ENCODE measurements around the gene GJC1.

GRCh38 chr17:44840936-44841335 is 10.8 kb upstream of the GJC1 start:
- TF ChIP-seq TAF1 (IDR thresholded peaks at IDR 0.05; ENCODE audit: borderline replicate concordance, insufficient read depth, low read length) (no peak), FOXP2 (optimal IDR thresholded peaks at IDR 0.05; ENCODE audit: borderline replicate concordance, extremely low read depth, extremely low read length, insufficient read depth) (no peak), POLR2AphosphoS5 (IDR thresholded peaks at IDR 0.05; ENCODE audit: low read depth, low read length) (no peak), REST (IDR thresholded peaks at IDR 0.05; ENCODE audit: insufficient read depth in 1 of 2, low read depth in 2 of 2, low read length in 2 of 2) (no peak), SIN3A (IDR thresholded peaks at IDR 0.05; ENCODE audit: borderline replicate concordance, insufficient read depth, low read length) (no peak)
